Right lobe of liver (tissue), 4 donors: Measurements from ENCODE around the gene FTHL17.

Experiments used
- CTCF ChIP-seq, 4 donors: fragments of 200-600 bp in 3 of 4; fragments of 450-650 bp in 1 of 4; IDR thresholded peaks; one replicate each; pipeline versions ENCODE4 v1.5.1 to v1.8.0; 2016 to 2022; ENCODE audit warnings: antibody characterized with exemption in 4 of 4, mild to moderate bottlenecking in 2 of 4
- POLR2A ChIP-seq: fragments of 450-650 bp; IDR thresholded peaks from one replicate; pipeline ENCODE4 v1.6.1; 2017; ENCODE audit warnings: antibody characterized with exemption, mild to moderate bottlenecking
- donor health status: DM: no; HTN: no; CAD: no.
- donor health status: DM: no; HTN: no; CAD: no.
- donor health status: DM: no; HTN: yes; CAD: no.

GRCh38 chrX:31070057-31070468, 1.8 kb downstream of the FTHL17 start:
- TF ChIP-seq CTCF (IDR thresholded peaks at IDR 0.05) (no peak), POLR2A (no peak)
